Liver (tissue), 3 donors: ENCODE results near the gene SPTBN2.

ENCODE experiments used
- EGR1 ChIP-seq, 2 donors: IDR thresholded peaks; 2 replicates each; pipeline ENCODE4 v1.6.1; 2016 to 2018; ENCODE audit warnings: antibody characterized with exemption in 2 of 2, low read depth in 2 of 2
- FOXA1 ChIP-seq: IDR thresholded peaks from 2 replicates; pipeline ENCODE4 v1.6.1; 2016; ENCODE audit warnings: antibody characterized with exemption
- GABPA ChIP-seq, 2 donors: IDR thresholded peaks in 1 of 2; conservative IDR thresholded peaks in 1 of 2; 2 replicates each; pipeline ENCODE4 v1.6.1; 2016; ENCODE audit warnings: antibody characterized with exemption in 2 of 2, mild to moderate bottlenecking in 1 of 2, moderate library complexity in 1 of 2
- RXRA ChIP-seq, 2 donors: IDR thresholded peaks; 2 replicates each; pipeline ENCODE4 v1.6.1; 2017 to 2018; ENCODE audit warnings: antibody characterized with exemption in 2 of 2, mild to moderate bottlenecking in 1 of 2
- SP1 ChIP-seq: IDR thresholded peaks from 2 replicates; pipeline ENCODE4 v1.6.1; 2018; ENCODE audit warnings: antibody characterized with exemption, mild to moderate bottlenecking
- TAF1 ChIP-seq: conservative IDR thresholded peaks from 2 replicates; pipeline ENCODE4 v1.6.1; 2016; ENCODE audit warnings: antibody characterized with exemption, mild to moderate bottlenecking
- TF ChIP-seq, protein P1 (sequence below): fragments of 150-350 bp; IDR thresholded peaks from 2 replicates; pipeline ENCODE4 v1.5.1; 2017; ENCODE audit warnings: improper control_type of control experiment, low read depth, low read length; ENCODE audit not compliant: missing input control
- TF ChIP-seq, protein P2 (sequence below): IDR thresholded peaks from 2 replicates; pipeline ENCODE4 v1.6.1; 2016; ENCODE audit warnings: antibody characterized with exemption, mild to moderate bottlenecking
- TF ChIP-seq, protein P3 (sequence below): IDR thresholded peaks from 2 replicates; pipeline ENCODE4 v1.6.1; 2016; ENCODE audit warnings: antibody characterized with exemption
- TF ChIP-seq, protein P4 (sequence below): IDR thresholded peaks from 2 replicates; pipeline ENCODE4 v1.6.1; 2016; ENCODE audit warnings: antibody characterized with exemption
- TF ChIP-seq, protein P5 (sequence below): IDR thresholded peaks from 2 replicates; pipeline ENCODE4 v1.6.1; 2016; ENCODE audit warnings: antibody characterized with exemption
- donor health status: healthy.
- donor health status: healthy.

DNA sequence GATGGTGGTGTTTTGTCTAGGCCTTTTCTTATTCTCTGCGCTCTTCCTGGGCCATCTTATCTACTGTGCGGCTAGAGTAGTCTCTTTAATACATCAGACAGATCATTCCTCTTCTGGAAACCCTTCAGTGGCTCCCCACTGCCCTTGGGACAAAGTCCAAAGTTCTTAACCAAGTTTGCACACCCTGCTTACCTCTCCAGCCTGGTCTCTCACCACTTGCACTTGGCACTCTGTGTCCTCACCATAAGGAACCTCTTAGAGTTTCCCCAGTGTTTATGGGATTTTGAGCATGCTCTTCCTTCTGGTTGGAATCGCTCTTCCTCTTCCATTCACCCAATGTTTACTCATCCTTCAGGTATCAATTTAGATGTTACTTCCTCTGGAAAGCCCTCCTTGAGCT is 5.2 kb upstream of the SPTBN2 start:
- TF ChIP-seq, protein P1, sequence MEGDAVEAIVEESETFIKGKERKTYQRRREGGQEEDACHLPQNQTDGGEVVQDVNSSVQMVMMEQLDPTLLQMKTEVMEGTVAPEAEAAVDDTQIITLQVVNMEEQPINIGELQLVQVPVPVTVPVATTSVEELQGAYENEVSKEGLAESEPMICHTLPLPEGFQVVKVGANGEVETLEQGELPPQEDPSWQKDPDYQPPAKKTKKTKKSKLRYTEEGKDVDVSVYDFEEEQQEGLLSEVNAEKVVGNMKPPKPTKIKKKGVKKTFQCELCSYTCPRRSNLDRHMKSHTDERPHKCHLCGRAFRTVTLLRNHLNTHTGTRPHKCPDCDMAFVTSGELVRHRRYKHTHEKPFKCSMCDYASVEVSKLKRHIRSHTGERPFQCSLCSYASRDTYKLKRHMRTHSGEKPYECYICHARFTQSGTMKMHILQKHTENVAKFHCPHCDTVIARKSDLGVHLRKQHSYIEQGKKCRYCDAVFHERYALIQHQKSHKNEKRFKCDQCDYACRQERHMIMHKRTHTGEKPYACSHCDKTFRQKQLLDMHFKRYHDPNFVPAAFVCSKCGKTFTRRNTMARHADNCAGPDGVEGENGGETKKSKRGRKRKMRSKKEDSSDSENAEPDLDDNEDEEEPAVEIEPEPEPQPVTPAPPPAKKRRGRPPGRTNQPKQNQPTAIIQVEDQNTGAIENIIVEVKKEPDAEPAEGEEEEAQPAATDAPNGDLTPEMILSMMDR = no peak
- TF ChIP-seq SP1 (no peak), EGR1 (IDR thresholded peaks at IDR 0.05; ENCODE audit: low read depth in 2 of 2) (no peak), RXRA (IDR thresholded peaks at IDR 0.05) (no peak), GABPA (IDR thresholded peaks at IDR 0.05 in 1 of 2, conservative IDR thresholded peaks at IDR 0.05 in 1 of 2) (no peak), FOXA1 (no peak), TAF1 (no peak)
- TF ChIP-seq, protein P2, sequence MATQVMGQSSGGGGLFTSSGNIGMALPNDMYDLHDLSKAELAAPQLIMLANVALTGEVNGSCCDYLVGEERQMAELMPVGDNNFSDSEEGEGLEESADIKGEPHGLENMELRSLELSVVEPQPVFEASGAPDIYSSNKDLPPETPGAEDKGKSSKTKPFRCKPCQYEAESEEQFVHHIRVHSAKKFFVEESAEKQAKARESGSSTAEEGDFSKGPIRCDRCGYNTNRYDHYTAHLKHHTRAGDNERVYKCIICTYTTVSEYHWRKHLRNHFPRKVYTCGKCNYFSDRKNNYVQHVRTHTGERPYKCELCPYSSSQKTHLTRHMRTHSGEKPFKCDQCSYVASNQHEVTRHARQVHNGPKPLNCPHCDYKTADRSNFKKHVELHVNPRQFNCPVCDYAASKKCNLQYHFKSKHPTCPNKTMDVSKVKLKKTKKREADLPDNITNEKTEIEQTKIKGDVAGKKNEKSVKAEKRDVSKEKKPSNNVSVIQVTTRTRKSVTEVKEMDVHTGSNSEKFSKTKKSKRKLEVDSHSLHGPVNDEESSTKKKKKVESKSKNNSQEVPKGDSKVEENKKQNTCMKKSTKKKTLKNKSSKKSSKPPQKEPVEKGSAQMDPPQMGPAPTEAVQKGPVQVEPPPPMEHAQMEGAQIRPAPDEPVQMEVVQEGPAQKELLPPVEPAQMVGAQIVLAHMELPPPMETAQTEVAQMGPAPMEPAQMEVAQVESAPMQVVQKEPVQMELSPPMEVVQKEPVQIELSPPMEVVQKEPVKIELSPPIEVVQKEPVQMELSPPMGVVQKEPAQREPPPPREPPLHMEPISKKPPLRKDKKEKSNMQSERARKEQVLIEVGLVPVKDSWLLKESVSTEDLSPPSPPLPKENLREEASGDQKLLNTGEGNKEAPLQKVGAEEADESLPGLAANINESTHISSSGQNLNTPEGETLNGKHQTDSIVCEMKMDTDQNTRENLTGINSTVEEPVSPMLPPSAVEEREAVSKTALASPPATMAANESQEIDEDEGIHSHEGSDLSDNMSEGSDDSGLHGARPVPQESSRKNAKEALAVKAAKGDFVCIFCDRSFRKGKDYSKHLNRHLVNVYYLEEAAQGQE = no peak
- TF ChIP-seq, protein P3, sequence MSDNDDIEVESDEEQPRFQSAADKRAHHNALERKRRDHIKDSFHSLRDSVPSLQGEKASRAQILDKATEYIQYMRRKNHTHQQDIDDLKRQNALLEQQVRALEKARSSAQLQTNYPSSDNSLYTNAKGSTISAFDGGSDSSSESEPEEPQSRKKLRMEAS = no peak
- TF ChIP-seq, protein P4, sequence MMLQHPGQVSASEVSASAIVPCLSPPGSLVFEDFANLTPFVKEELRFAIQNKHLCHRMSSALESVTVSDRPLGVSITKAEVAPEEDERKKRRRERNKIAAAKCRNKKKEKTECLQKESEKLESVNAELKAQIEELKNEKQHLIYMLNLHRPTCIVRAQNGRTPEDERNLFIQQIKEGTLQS = no peak
- TF ChIP-seq, protein P5, sequence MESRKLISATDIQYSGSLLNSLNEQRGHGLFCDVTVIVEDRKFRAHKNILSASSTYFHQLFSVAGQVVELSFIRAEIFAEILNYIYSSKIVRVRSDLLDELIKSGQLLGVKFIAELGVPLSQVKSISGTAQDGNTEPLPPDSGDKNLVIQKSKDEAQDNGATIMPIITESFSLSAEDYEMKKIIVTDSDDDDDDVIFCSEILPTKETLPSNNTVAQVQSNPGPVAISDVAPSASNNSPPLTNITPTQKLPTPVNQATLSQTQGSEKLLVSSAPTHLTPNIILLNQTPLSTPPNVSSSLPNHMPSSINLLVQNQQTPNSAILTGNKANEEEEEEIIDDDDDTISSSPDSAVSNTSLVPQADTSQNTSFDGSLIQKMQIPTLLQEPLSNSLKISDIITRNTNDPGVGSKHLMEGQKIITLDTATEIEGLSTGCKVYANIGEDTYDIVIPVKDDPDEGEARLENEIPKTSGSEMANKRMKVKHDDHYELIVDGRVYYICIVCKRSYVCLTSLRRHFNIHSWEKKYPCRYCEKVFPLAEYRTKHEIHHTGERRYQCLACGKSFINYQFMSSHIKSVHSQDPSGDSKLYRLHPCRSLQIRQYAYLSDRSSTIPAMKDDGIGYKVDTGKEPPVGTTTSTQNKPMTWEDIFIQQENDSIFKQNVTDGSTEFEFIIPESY = no peak
